NK-92 (cell line): ENCODE results near the gene TACC2.

ENCODE experiments used
- DNase-seq: peaks from one replicate; lab custom pipeline; 2025; ENCODE audit not compliant: unreplicated experiment; lab: John Stamatoyannopoulos, UW

Gene TACC2

GRCh38 chr10:122291739-122292138 lies 302.8 kb downstream of the TACC2 start:
- no peak for DNase-seq

- no peak for DNase-seq
These were observed 303.4 kb downstream of the TACC2 start for GRCh38 chr10:122292376-122292775.

GRCh38 chr10:122293156-122293960 lies 304.4 kb downstream of the TACC2 start:
- DNase-seq, result no peak

GRCh38 chr10:122293961-122294380 lies 305.0 kb downstream of the TACC2 start:
- DNase-seq, result no peak

- no peak for DNase-seq
These were observed 305.8 kb downstream of the TACC2 start for GRCh38 chr10:122294511-122295450.

GRCh38 chr10:122295451-122295809 lies 306.5 kb downstream of the TACC2 start:
- DNase-seq, result no peak

GRCh38 chr10:122296363-122297120 lies 307.6 kb downstream of the TACC2 start:
- no peak for DNase-seq

- no peak for DNase-seq
These were observed 308.6 kb downstream of the TACC2 start for GRCh38 chr10:122297583-122297982.

- no peak for DNase-seq
These were observed 309.2 kb downstream of the TACC2 start for GRCh38 chr10:122298206-122298597.

GRCh38 chr10:122298598-122299301 lies 309.8 kb downstream of the TACC2 start:
- no peak for DNase-seq

GRCh38 chr10:122299423-122300075 lies 310.6 kb downstream of the TACC2 start:
- no peak for DNase-seq

GRCh38 chr10:122301055-122301810 lies 312.3 kb downstream of the TACC2 start:
- no peak for DNase-seq

- no peak for DNase-seq
These were observed 312.8 kb downstream of the TACC2 start for GRCh38 chr10:122301811-122302115.

- DNase-seq, result no peak
These were observed 313.4 kb downstream of the TACC2 start for GRCh38 chr10:122302315-122302714.

GRCh38 chr10:122303271-122304053 lies 314.5 kb downstream of the TACC2 start:
- no peak for DNase-seq
